ENCODE data around the gene SPACA5B.
"Not testable (repeated sequence)": the region's sequence is repeated elsewhere in the genome, so short reads cannot be mapped to it uniquely, and the experiment has no call there.

Gene SPACA5B

GRCh38 chrX:48181882-48182281 is 51.5 kb downstream of the SPACA5B start:
- not testable (repeated sequence) for DNase-seq (ENCODE audit: extremely low spot score, insufficient read length, low read depth); FAIRE-seq
